ENCODE data around the gene RICTOR.

GRCh38 chr5:38926121-38926520 lies 148.1 kb downstream of the RICTOR start:
- TF ChIP-seq CTCF (IDR thresholded peaks at IDR 0.05; ENCODE audit: low read depth, low read length) (no peak), EZH2phosphoT487 (IDR thresholded peaks at IDR 0.05; ENCODE audit: low read depth) (no peak)

Measured in OCI-LY3 (cell line).